ENCODE results near the gene KATNBL1. TPM values are rescaled to one million over a fixed set of nuclear protein-coding genes. Genes with fewer than 3 reads are reported as not detected.
"Not testable (repeated sequence)": the region's sequence is repeated elsewhere in the genome, so short reads cannot be mapped to it uniquely, and the experiment has no call there.

Gene KATNBL1
- total RNA-seq, 1 donor from 2014 or later: 43.4 TPM

DNA sequence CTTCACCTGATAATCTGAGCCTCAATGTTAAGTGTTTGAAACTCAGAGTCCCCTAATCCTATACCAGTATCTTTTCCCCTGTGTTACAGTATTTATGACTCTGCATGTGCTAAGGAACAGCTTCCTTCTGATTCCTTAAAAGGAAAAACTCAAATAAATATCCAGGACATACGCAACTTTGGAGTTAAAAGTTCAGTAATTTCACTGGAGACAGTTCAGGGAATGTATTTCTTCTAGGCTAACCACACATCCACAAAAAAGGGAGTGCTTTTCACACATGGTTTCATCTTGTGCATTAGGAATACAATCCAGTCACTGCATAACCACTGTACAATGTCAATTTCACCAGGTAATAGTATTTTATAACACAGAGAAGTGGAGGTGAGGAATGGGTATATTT lies 77.0 kb downstream of the KATNBL1 start:
- no peak overlapping the region for H3K4me3 ChIP-seq (ENCODE audit: low read depth, low read length)
- H3K27me3 ChIP-seq (ENCODE audit: control insufficient read depth, insufficient read depth, low read length): no peaks in the 10 kb centered on the region
- H3K36me3 ChIP-seq (ENCODE audit: control insufficient read depth, insufficient read depth, low read length): no peaks in the 10 kb centered on the region
- no peak for DNase-seq (ENCODE audit: low read depth)
- TF ChIP-seq, protein P1, sequence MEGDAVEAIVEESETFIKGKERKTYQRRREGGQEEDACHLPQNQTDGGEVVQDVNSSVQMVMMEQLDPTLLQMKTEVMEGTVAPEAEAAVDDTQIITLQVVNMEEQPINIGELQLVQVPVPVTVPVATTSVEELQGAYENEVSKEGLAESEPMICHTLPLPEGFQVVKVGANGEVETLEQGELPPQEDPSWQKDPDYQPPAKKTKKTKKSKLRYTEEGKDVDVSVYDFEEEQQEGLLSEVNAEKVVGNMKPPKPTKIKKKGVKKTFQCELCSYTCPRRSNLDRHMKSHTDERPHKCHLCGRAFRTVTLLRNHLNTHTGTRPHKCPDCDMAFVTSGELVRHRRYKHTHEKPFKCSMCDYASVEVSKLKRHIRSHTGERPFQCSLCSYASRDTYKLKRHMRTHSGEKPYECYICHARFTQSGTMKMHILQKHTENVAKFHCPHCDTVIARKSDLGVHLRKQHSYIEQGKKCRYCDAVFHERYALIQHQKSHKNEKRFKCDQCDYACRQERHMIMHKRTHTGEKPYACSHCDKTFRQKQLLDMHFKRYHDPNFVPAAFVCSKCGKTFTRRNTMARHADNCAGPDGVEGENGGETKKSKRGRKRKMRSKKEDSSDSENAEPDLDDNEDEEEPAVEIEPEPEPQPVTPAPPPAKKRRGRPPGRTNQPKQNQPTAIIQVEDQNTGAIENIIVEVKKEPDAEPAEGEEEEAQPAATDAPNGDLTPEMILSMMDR (IDR thresholded peaks at IDR 0.05; ENCODE audit: insufficient read depth, low read length, poor library complexity, severe bottlenecking): no peak

DNA sequence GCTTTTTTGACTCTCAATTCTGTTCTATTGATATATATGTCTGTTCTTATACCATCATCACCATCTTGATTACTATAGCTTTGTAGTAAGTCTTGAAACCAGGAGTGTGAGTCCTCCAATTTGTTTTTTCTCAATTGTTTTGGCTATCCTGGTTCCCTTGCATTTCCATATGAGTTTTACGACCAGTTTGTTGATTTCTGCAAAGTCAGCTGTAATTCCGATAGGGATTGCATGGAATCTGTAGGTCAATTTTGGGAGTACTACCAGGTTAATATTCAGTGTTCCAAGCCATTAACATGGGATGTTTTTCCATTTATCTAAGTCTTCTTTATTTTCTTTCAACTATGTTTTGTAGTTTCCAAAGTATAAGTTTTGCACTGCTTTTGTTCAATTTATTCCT lies 81.0 kb downstream of the KATNBL1 start:
- H3K4me3 ChIP-seq (ENCODE audit: low read depth, low read length): no peak overlapping the region
- DNase-seq (ENCODE audit: low read depth): no peak
- TF ChIP-seq, protein P1 (IDR thresholded peaks at IDR 0.05; ENCODE audit: insufficient read depth, low read length, poor library complexity, severe bottlenecking): no peak
- H3K36me3 ChIP-seq (ENCODE audit: control insufficient read depth, insufficient read depth, low read length): no peaks in the 10 kb centered on the region
- no peaks in the 10 kb centered on the region for H3K27me3 ChIP-seq (ENCODE audit: control insufficient read depth, insufficient read depth, low read length)

DNA sequence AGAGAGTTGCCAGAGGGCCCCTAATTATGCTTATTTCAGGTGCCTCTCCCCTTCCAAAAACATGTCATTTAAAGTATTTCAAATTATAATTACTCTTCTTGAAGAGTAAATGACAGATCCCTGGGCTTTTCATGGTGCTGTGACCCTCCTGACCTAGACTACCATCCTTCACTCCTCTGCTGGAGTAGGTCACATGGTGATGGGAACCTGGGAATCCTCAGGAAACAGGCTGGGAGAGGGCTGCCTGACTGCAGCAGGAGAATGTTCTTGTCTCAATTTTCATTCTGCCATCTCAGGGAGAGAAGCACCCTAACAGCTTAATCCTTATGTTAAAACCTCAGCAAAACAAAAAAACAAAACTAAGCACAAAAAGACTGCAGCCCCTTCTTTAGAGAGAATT lies 83.4 kb downstream of the KATNBL1 start:
- no peak overlapping the region for H3K4me3 ChIP-seq (ENCODE audit: low read depth, low read length)
- DNase-seq (ENCODE audit: low read depth): no peak
- no peaks in the 10 kb centered on the region for H3K36me3 ChIP-seq (ENCODE audit: control insufficient read depth, insufficient read depth, low read length)
- TF ChIP-seq, protein P1 (IDR thresholded peaks at IDR 0.05; ENCODE audit: insufficient read depth, low read length, poor library complexity, severe bottlenecking): no peak
- no peaks in the 10 kb centered on the region for H3K27me3 ChIP-seq (ENCODE audit: control insufficient read depth, insufficient read depth, low read length)

DNA sequence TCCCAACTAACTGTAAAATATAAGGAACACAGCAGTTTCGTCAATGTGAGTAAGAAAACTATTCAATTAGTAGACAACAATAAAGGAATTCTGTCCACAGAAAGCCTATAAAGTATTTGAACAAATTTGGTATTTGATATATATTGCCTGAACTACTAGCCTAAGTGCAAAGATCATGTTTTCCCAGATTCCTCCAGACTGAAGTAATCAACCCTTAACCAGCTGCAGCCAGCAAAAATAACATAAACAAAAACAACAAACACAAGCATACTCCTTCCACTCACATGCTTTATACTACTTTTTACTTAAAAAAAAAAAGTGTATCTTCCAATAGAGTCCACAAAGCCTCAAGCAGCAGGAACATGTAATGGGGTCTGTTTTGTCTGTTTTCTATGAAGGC lies 84.0 kb downstream of the KATNBL1 start:
- no peak for DNase-seq (ENCODE audit: low read depth)
- TF ChIP-seq, protein P1 (IDR thresholded peaks at IDR 0.05; ENCODE audit: insufficient read depth, low read length, poor library complexity, severe bottlenecking): no peak
- H3K27me3 ChIP-seq (ENCODE audit: control insufficient read depth, insufficient read depth, low read length): no peaks in the 10 kb centered on the region
- H3K4me3 ChIP-seq (ENCODE audit: low read depth, low read length): no peak overlapping the region
- H3K36me3 ChIP-seq (ENCODE audit: control insufficient read depth, insufficient read depth, low read length): no peaks in the 10 kb centered on the region

DNA sequence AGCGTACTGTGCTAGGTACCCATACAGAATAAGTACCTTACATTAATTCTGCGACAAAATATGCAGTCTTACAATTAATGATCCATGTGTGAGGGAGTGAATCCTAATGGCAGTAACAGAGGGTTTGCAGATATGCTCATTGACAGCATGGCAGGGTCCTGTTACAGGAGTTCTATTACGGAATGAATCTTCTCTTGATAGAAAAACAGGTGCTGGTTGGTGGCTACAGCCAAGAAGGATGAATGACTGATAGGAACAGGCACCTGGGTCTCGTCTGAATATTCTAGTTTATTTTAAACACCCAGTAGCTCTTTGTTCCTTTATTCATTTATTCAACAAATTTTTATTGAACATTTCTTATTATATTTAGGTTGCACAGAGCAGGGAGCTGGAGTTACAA lies 85.2 kb downstream of the KATNBL1 start:
- H3K27me3 ChIP-seq (ENCODE audit: control insufficient read depth, insufficient read depth, low read length): no peaks in the 10 kb centered on the region
- H3K36me3 ChIP-seq (ENCODE audit: control insufficient read depth, insufficient read depth, low read length): no peaks in the 10 kb centered on the region
- no peak overlapping the region for H3K4me3 ChIP-seq (ENCODE audit: low read depth, low read length)
- TF ChIP-seq, protein P1 (IDR thresholded peaks at IDR 0.05; ENCODE audit: insufficient read depth, low read length, poor library complexity, severe bottlenecking): no peak
- no peak for DNase-seq (ENCODE audit: low read depth)

DNA sequence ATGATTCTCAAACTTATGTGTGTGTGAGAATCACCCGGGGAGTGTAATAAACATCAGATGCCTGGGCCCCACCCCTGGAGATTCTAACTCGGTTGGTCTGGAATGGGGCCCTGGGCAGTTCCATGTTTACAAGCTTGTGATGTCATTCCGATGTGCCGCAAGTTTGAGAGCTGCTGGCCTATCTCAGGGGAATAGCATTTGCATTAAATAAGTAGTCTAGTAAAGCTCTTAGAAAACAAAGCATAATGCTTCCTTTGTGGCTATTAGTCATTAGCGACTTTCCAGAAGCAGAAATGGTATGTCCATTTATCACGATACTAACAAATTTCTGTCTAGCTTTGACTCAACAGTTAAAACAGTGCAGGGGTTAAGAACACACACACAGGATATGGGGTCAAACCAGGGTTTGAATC lies 87.1 kb downstream of the KATNBL1 start:
- no peak for DNase-seq (ENCODE audit: low read depth)
- no peak overlapping the region for H3K4me3 ChIP-seq (ENCODE audit: low read depth, low read length)
- no peaks in the 10 kb centered on the region for H3K27me3 ChIP-seq (ENCODE audit: control insufficient read depth, insufficient read depth, low read length)
- H3K36me3 ChIP-seq (ENCODE audit: control insufficient read depth, insufficient read depth, low read length): no peaks in the 10 kb centered on the region
- TF ChIP-seq, protein P1 (IDR thresholded peaks at IDR 0.05; ENCODE audit: insufficient read depth, low read length, poor library complexity, severe bottlenecking): no peak

DNA sequence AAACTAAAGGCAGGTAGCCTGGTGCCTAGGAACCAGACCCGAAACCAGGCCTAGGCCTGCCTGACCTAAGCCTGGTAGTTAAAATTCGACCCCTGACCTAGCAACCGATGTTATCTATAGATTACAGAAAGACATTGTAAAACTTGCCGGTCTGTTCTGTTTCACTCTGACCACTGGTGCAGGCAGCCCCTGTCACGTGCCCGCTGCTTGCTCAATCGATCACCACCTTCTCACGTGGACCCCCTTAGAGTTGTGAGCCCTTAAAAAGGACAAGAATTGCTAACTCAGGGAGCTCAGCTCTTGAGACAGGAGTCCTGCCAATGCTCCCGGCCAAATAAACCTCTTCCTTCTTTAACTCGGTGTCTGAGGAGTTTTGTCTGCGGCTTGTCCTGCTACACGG lies 88.1 kb downstream of the KATNBL1 start:
- not testable (repeated sequence) for DNase-seq (ENCODE audit: low read depth); H3K36me3 ChIP-seq (ENCODE audit: control insufficient read depth, insufficient read depth, low read length); H3K4me3 ChIP-seq (ENCODE audit: low read depth, low read length); H3K27me3 ChIP-seq (ENCODE audit: control insufficient read depth, insufficient read depth, low read length)

DNA sequence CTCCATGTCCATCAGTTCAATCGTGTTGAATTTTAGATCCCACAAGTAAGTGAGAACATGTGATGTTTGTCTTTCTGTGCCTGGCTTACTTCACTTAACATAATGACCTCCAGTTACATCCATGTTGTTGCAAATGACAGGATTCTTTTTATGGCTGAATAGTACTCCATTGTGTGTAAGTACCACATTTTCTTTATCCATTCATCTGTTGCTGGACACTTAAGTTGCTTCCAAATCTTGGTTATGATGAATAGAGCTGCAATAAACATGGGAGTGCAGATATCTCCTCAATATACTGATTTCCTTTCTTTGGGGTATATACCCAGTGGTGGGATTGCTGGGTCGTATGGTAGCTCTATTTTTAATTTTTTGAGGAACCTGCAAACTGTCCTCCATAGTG lies 89.5 kb downstream of the KATNBL1 start:
- H3K36me3 ChIP-seq (ENCODE audit: control insufficient read depth, insufficient read depth, low read length); H3K27me3 ChIP-seq (ENCODE audit: control insufficient read depth, insufficient read depth, low read length); H3K4me3 ChIP-seq (ENCODE audit: low read depth, low read length); DNase-seq (ENCODE audit: low read depth): not testable (repeated sequence)

All from kidney epithelial cell (primary cell).